GM12878 (cell line): Measurements from ENCODE around the gene NINL. TPM values are rescaled to one million over a fixed set of nuclear protein-coding genes. Genes with fewer than 3 reads are reported as not detected.

ENCODE experiments used
- ATAC-seq: fragments of 200-7000 bp; cut with Tn5 transposase; 3 replicates; pipeline ENCODE4 v1.9.1; 2020; ENCODE audit warnings: mild to moderate bottlenecking, moderate library complexity
- BruUV-seq: library from RNA; stranded (reverse); fragments of 400-500 nt; replicated peaks from 2 replicates; lab custom pipeline; 2021; lab: Mats Ljungman, UMichigan
- CTCF ChIA-PET: fragments of 300-600 bp; sonication (Branson Sonifier 250); formaldehyde crosslinking; extraction: SDS; loops from one replicate; lab custom pipeline; 2021; ENCODE audit warnings: inconsistent platforms; lab: Yijun Ruan, JAX
- POLR2A ChIA-PET: fragments of 350-600 bp; formaldehyde crosslinking; extraction: SDS; loops from one replicate; lab custom pipeline; 2021; ENCODE audit warnings: inconsistent platforms; lab: Charles Lee
- RAD21 ChIA-PET: fragments of 300-600 bp; sonication (Branson Sonifier 250); formaldehyde crosslinking; loops from one replicate; lab custom pipeline; 2023; ENCODE audit warnings: antibody characterized with exemption; ENCODE audit not compliant: unreplicated experiment; lab: Charles Lee
- SMC1A ChIA-PET: fragments of 300-600 bp; sonication (Branson Sonifier 250); formaldehyde crosslinking; loops from one replicate; lab custom pipeline; 2023; ENCODE audit not compliant: unreplicated experiment, uncharacterized antibody; lab: Charles Lee
- DNase-seq: peaks from one replicate; pipeline ENCODE4 v3.0.0-alpha.2; 2011; ENCODE audit warnings: low read depth, low spot score
- FAIRE-seq: peaks from 3 replicates; lab custom pipeline; 2011; peaks lifted over from hg19 to GRCh38; lab: Jason Lieb, UNC
- H2AFZ ChIP-seq: 2 replicates; pipeline ENCODE4 v1.6.0; 2011; ENCODE audit warnings: low read depth, low read length, control low read depth; ENCODE audit not compliant: control insufficient read depth
- H3K27ac ChIP-seq: 2 replicates; pipeline ENCODE4 v1.5.1; 2011; ENCODE audit warnings: control low read depth; ENCODE audit not compliant: control insufficient read depth, insufficient read depth
- H3K27me3 ChIP-seq, 2 experiments: replicated peaks in 1 of 2; 2 replicates each; pipeline versions ENCODE4 v1.6.0 to v1.6.1; 2011; ENCODE audit warnings: low read length in 1 of 2; ENCODE audit not compliant: control insufficient read depth in 2 of 2, insufficient read depth in 2 of 2
- H3K36me3 ChIP-seq, 2 experiments: 2 replicates each; pipeline ENCODE4 v1.5.1; 2011; ENCODE audit warnings: low read length in 1 of 2; ENCODE audit not compliant: control insufficient read depth in 2 of 2, insufficient read depth in 2 of 2
- H3K4me1 ChIP-seq: 2 replicates; pipeline ENCODE4 v1.6.1; 2011; ENCODE audit warnings: mild to moderate bottlenecking, low read length, moderate library complexity, mixed read lengths; ENCODE audit not compliant: control insufficient read depth, insufficient read depth
- H3K4me2 ChIP-seq: 2 replicates; pipeline ENCODE4 v1.6.0; 2011; ENCODE audit warnings: control low read depth; ENCODE audit not compliant: control insufficient read depth, insufficient read depth
- H3K4me3 ChIP-seq: fragments of 200-600 bp; sonication (generic); 2 replicates; pipeline ENCODE4 v1.5.1; 2016
- H3K79me2 ChIP-seq: 2 replicates; pipeline ENCODE4 v1.6.0; 2011; ENCODE audit warnings: low read length; ENCODE audit not compliant: control insufficient read depth, insufficient read depth
- H3K9ac ChIP-seq: 2 replicates; pipeline ENCODE4 v1.8.0; 2011; ENCODE audit warnings: low read length, control low read depth, mixed read lengths; ENCODE audit not compliant: control insufficient read depth, insufficient read depth
- H3K9me3 ChIP-seq: replicated peaks from 3 replicates; pipeline ENCODE4 v1.5.1; 2011; ENCODE audit warnings: mild to moderate bottlenecking, low read length; ENCODE audit not compliant: control insufficient read depth, insufficient read depth
- H4K20me1 ChIP-seq: 2 replicates; pipeline ENCODE4 v1.6.0; 2011; ENCODE audit not compliant: control insufficient read depth, insufficient read depth
- BMI1 ChIP-seq: fragments of 450-650 bp; IDR thresholded peaks from 2 replicates; pipeline ENCODE4 v1.6.1; 2016; ENCODE audit warnings: mild to moderate bottlenecking, moderate library complexity, borderline replicate concordance
- CEBPZ ChIP-seq: fragments of 150-350 bp; IDR thresholded peaks from 2 replicates; pipeline ENCODE4 v1.6.1; 2016; ENCODE audit warnings: low read depth, low read length
- GATAD2B ChIP-seq: fragments of 450-650 bp; conservative IDR thresholded peaks from 2 replicates; pipeline ENCODE4 v1.6.1; 2017; ENCODE audit warnings: low read depth, mild to moderate bottlenecking, moderate library complexity
- POLR2AphosphoS2 ChIP-seq: IDR thresholded peaks from 2 replicates; pipeline ENCODE4 v1.6.1; 2011; ENCODE audit warnings: low read depth, mild to moderate bottlenecking, low read length, improper control_type of control experiment, moderate library complexity
- RELA ChIP-seq: fragments of 450-650 bp; IDR thresholded peaks from 2 replicates; pipeline ENCODE4 v1.8.0; 2014; ENCODE audit warnings: borderline replicate concordance; ENCODE audit not compliant: partially characterized antibody
- RELB ChIP-seq: fragments of 450-650 bp; IDR thresholded peaks from 2 replicates; pipeline ENCODE4 v1.6.1; 2017; ENCODE audit warnings: low read depth, mild to moderate bottlenecking, moderate library complexity
- SMARCA5 ChIP-seq: fragments of 450-650 bp; IDR thresholded peaks from 2 replicates; pipeline ENCODE4 v1.6.1; 2017; ENCODE audit warnings: mild to moderate bottlenecking
- SRF ChIP-seq, 2 experiments: IDR thresholded peaks; 2 replicates each; pipeline ENCODE4 v1.6.1; 2011; ENCODE audit warnings: low read depth in 2 of 2, low read length in 2 of 2, mild to moderate bottlenecking in 1 of 2, moderate library complexity in 1 of 2
- SUZ12 ChIP-seq: fragments of 200-600 bp; sonication (generic); IDR thresholded peaks from one replicate; pipeline ENCODE4 v1.6.1; 2018; ENCODE audit warnings: antibody characterized with exemption, mild to moderate bottlenecking; ENCODE audit not compliant: unreplicated experiment
- TARDBP ChIP-seq: IDR thresholded peaks from 2 replicates; pipeline ENCODE4 v1.6.1; 2016; ENCODE audit warnings: borderline replicate concordance
- TBL1XR1 ChIP-seq: IDR thresholded peaks from 2 replicates; pipeline ENCODE4 v1.6.1; 2012; ENCODE audit warnings: low read depth, low read length, improper control_type of control experiment
- ZNF217 ChIP-seq: fragments of 450-650 bp; IDR thresholded peaks from 2 replicates; pipeline ENCODE4 v1.6.1; 2017; ENCODE audit warnings: antibody characterized with exemption, mild to moderate bottlenecking
- WGBS: methylation state at CpG from one replicate; pipeline ENCODE4 v1.1.6; 2016; ENCODE audit warnings: low lambda C conversion rate; ENCODE audit not compliant: insufficient replicate concordance, insufficient coverage; ENCODE audit errors: missing lambda C conversion rate; 5-methylcytosine and 5-hydroxymethylcytosine counted together
- in situ Hi-C: fragments of 300-500 bp; cut with MboI; formaldehyde crosslinking; loops from 9 replicates; pipeline ENCODE4 v1.14.3; 2018; ENCODE audit warnings: mixed read lengths
- intact Hi-C: fragments of 100-400 bp; cut with micrococcal nuclease; formaldehyde crosslinking; loops from one replicate; pipeline ENCODE4 v1.14.2; 2022; ENCODE audit not compliant: unreplicated experiment
- polyA plus RNA-seq, 11 experiments: library from polyadenylated mRNA; depleted of rRNA in 4 of 11; unstranded in 6 of 11; stranded (reverse) in 5 of 11; fragments of >200 nt; fragmentation: Nextera tagmentation in 4 of 11; fragmentation: Illumina TruSeq in 1 of 11; extraction: Ambion mirVana in 4 of 11; extraction: Trizol in 1 of 11; gene quantifications; 1 replicate in 1 of 11; 2 replicates in 10 of 11; pipeline versions ENCODE4 v1.2.1 to v1.2.3, GENCODE V29; 2011 to 2016; ENCODE audit warnings: inconsistent platforms in 2 of 11, missing spikeins in 2 of 11, low read depth in 1 of 11
- total RNA-seq, 4 experiments: library from RNA; depleted of rRNA in 3 of 4; stranded (reverse); fragments of >200 nt in 3 of 4; fragmentation: Illumina TruSeq in 1 of 4; extraction: Trizol in 1 of 4; gene quantifications; 2 replicates each; pipeline versions ENCODE4 v1.2.1 to v1.2.3, GENCODE V29; 2013 to 2021

The NINL gene
- total and polyA plus RNA-seq, 10 of the 15 experiments (the other 5 are each of a cell fraction or from before 2014, with no cell fraction given): 0.04 to 0.77 (median 0.23) TPM; not detected in 1

GRCh38 chr20:25490656-25491445, 94.5 kb downstream of the NINL start (continued):
- no peak for TF ChIP-seq CEBPZ

- ChIA-PET SMC1A (no interaction called here), POLR2A (no interaction called here)
These were observed 96.0 kb downstream of the NINL start for GRCh38 chr20:25489221-25489871.

More at GRCh38 chr20:25489221-25489871, 96.0 kb downstream of the NINL start:
- Histone ChIP-seq H2AFZ (no peak overlapping the region), H3K9me3 (no peaks in the 10 kb centered on the region), H3K4me1 (no peaks in the 10 kb centered on the region), H3K79me2 (no peaks in the 10 kb centered on the region), H3K36me3 (no peaks in the 10 kb centered on the region), H3K4me2 (no peak overlapping the region), H4K20me1 (no peaks in the 10 kb centered on the region), H3K27me3 (no peaks in the 10 kb centered on the region), H3K4me3 (no peak overlapping the region), H3K27ac (no peak overlapping the region), H3K9ac (no peak overlapping the region)
- no TSS peak for BruUV-seq
- in situ Hi-C loops (no loop called here), intact Hi-C loops (no loop called here)
- ChIA-PET RAD21 (no interaction called here), CTCF (no interaction called here)
- no peak for ATAC-seq
- WGBS: 61% methylated on average over 15 of the region's 15 CpGs
- FAIRE-seq: no peak
- no peak for DNase-seq
- no peak for TF ChIP-seq TBL1XR1
- TF ChIP-seq BMI1: no peak
- no peak for TF ChIP-seq ZNF217
- TF ChIP-seq SMARCA5: no peak
- TF ChIP-seq RELB: no peak
- no peak for TF ChIP-seq GATAD2B
- no peak for TF ChIP-seq TARDBP
- no peak for TF ChIP-seq SRF (IDR thresholded peaks at IDR 0.05; ENCODE audit: low read depth in 2 of 2, low read length in 2 of 2)
- TF ChIP-seq SUZ12: no peak
- TF ChIP-seq RELA: no peak
- no peak for TF ChIP-seq POLR2AphosphoS2
